PFSK-1 (cell line): ENCODE results near the gene RBM33.

Experiments
- FOXP2 ChIP-seq: optimal IDR thresholded peaks from 2 replicates; pipeline ENCODE3; 2011; ENCODE audit warnings: borderline replicate concordance, control low read depth, inconsistent platforms; ENCODE audit not compliant: insufficient read depth; ENCODE audit errors: extremely low read length, extremely low read depth
- POLR2AphosphoS5 ChIP-seq: IDR thresholded peaks from 2 replicates; pipeline ENCODE4 v1.6.1; 2012; ENCODE audit warnings: low read depth, mild to moderate bottlenecking, control low read depth, low read length, moderate library complexity
- REST ChIP-seq, 2 experiments: IDR thresholded peaks; 2 replicates each; pipeline versions ENCODE4 v1.6.1 to v1.8.0; 2011 to 2012; ENCODE audit warnings: low read depth in 2 of 2, low read length in 2 of 2, control low read depth in 1 of 2, inconsistent platforms in 1 of 2, mild to moderate bottlenecking in 1 of 2, moderate library complexity in 1 of 2; ENCODE audit not compliant: insufficient read depth in 1 of 2
- SIN3A ChIP-seq: IDR thresholded peaks from 2 replicates; pipeline ENCODE4 v1.6.1; 2012; ENCODE audit warnings: mild to moderate bottlenecking, low read length, moderate library complexity, borderline replicate concordance; ENCODE audit not compliant: insufficient read depth
- TAF1 ChIP-seq: IDR thresholded peaks from 2 replicates; pipeline ENCODE4 v1.6.1; 2012; ENCODE audit warnings: low read length, control low read depth, borderline replicate concordance; ENCODE audit not compliant: insufficient read depth

RBM33 gene

DNA sequence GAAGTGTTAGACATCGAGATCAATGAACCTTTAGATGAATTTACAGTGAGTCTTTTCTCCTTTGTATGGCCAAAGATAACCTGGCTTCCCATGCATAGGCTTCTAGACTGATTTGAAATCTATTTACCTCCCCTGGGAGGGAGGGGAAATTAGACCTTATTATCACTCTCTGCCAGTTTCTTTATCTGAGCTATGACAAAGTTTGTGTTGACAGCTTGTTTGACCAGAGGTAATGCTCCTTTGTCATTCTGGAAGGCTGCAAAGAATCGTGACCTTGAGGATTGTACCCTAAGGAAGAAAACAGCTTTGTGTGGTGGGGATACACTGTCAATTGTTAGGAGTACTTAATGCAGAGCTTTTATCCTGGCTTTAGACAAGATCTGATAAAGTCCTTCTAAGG is 36.4 kb downstream of the RBM33 start:
- TF ChIP-seq POLR2AphosphoS5 (no peak), TAF1 (no peak), FOXP2 (no peak), SIN3A (no peak), REST (IDR thresholded peaks at IDR 0.05; ENCODE audit: insufficient read depth in 1 of 2, low read depth in 2 of 2, low read length in 2 of 2) (no peak)

- no peak for TF ChIP-seq FOXP2
- TF ChIP-seq POLR2AphosphoS5, result no peak
- TF ChIP-seq REST (IDR thresholded peaks at IDR 0.05; ENCODE audit: insufficient read depth in 1 of 2, low read depth in 2 of 2, low read length in 2 of 2), result no peak
- no peak for TF ChIP-seq SIN3A
These were observed 37.2 kb downstream of the RBM33 start for GRCh38 chr7:155681663-155682062.

DNA sequence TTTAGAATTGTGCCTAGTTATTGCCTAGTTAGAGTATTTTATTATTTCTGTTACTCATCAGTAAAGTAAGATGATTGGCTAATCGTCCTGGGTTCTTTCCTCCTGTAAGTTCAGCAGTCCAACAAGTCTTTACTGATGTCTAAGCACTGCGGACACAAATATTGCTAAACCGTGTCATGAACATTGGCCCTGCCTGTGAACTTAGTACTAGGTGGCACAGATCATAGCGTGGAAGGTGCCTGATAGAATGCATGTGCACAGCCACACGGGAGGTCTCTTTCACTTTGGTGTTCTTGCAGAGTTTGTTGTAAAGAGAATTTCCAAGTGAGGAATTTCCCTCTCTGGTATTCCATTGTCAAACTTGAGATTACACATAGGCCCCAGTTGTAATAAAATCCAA is 38.0 kb downstream of the RBM33 start:
- TF ChIP-seq TAF1 (no peak), SIN3A (no peak), POLR2AphosphoS5 (no peak), REST (IDR thresholded peaks at IDR 0.05; ENCODE audit: insufficient read depth in 1 of 2, low read depth in 2 of 2, low read length in 2 of 2) (no peak), FOXP2 (no peak)

GRCh38 chr7:155683098-155683497 is 38.6 kb downstream of the RBM33 start:
- TF ChIP-seq POLR2AphosphoS5, result no peak
- TF ChIP-seq TAF1, result no peak
- no peak for TF ChIP-seq REST (IDR thresholded peaks at IDR 0.05; ENCODE audit: insufficient read depth in 1 of 2, low read depth in 2 of 2, low read length in 2 of 2)
- TF ChIP-seq SIN3A, result no peak
- no peak for TF ChIP-seq FOXP2

GRCh38 chr7:155683714-155684113 is 39.3 kb downstream of the RBM33 start:
- TF ChIP-seq TAF1 (no peak), FOXP2 (no peak), POLR2AphosphoS5 (no peak), SIN3A (no peak), REST (IDR thresholded peaks at IDR 0.05; ENCODE audit: insufficient read depth in 1 of 2, low read depth in 2 of 2, low read length in 2 of 2) (no peak)
